Astrocyte (in vitro differentiated cells and primary cell): Measurements from ENCODE around the gene A1BG. TPM values are rescaled to one million over a fixed set of nuclear protein-coding genes. Genes with fewer than 3 reads are reported as not detected.

ENCODE experiments used
- DNase-seq: peaks from one replicate; pipeline ENCODE4 v3.0.0-alpha.2; 2010; ENCODE audit warnings: low read depth
- FAIRE-seq: peaks from 2 replicates; lab custom pipeline; 2011; peaks lifted over from hg19 to GRCh38; lab: Jason Lieb, UNC
- H2AFZ ChIP-seq: 2 replicates; pipeline ENCODE4 v1.6.0; 2012; ENCODE audit warnings: low read depth, low read length, inconsistent platforms
- H3K27ac ChIP-seq: 2 replicates; pipeline ENCODE4 v1.5.1; 2011; ENCODE audit warnings: low read depth, low read length, inconsistent platforms
- H3K27me3 ChIP-seq: 2 replicates; pipeline ENCODE4 v1.6.0; 2011; ENCODE audit warnings: low read length, inconsistent platforms; ENCODE audit not compliant: insufficient read depth
- H3K36me3 ChIP-seq: 2 replicates; pipeline ENCODE4 v1.5.1; 2011; ENCODE audit warnings: low read length, inconsistent platforms; ENCODE audit not compliant: insufficient read depth
- H3K4me1 ChIP-seq: 2 replicates; pipeline ENCODE4 v1.5.1; 2011; ENCODE audit warnings: low read length, inconsistent platforms; ENCODE audit not compliant: insufficient read depth
- H3K4me2 ChIP-seq: 2 replicates; pipeline ENCODE4 v1.6.0; 2012; ENCODE audit warnings: low read length, inconsistent platforms
- H3K4me3 ChIP-seq: 2 replicates; pipeline ENCODE4 v1.5.1; 2011; ENCODE audit warnings: low read depth, mild to moderate bottlenecking, low read length, inconsistent platforms; ENCODE audit not compliant: insufficient read depth
- H3K79me2 ChIP-seq: 2 replicates; pipeline ENCODE4 v1.6.0; 2012; ENCODE audit warnings: mild to moderate bottlenecking, low read length, inconsistent platforms; ENCODE audit not compliant: insufficient read depth
- H3K9ac ChIP-seq: 2 replicates; pipeline ENCODE4 v1.6.0; 2012; ENCODE audit warnings: mild to moderate bottlenecking, low read length, inconsistent platforms
- H3K9me3 ChIP-seq: 2 replicates; pipeline ENCODE4 v1.5.1; 2012; ENCODE audit warnings: low read depth, mild to moderate bottlenecking, low read length, inconsistent platforms; ENCODE audit not compliant: insufficient read depth
- H4K20me1 ChIP-seq: 2 replicates; pipeline ENCODE4 v1.6.0; 2012; ENCODE audit warnings: low read length, inconsistent platforms; ENCODE audit not compliant: insufficient read depth
- H3K27ac Mint-ChIP-seq: one replicate; pipeline ENCODE4 v1.8.0; 2021; ENCODE audit warnings: mild to moderate bottlenecking, mixed read lengths; ENCODE audit not compliant: unreplicated experiment
- H3K27me3 Mint-ChIP-seq: one replicate; pipeline ENCODE4 v1.8.0; 2021; ENCODE audit warnings: low read depth, mixed read lengths; ENCODE audit not compliant: unreplicated experiment
- H3K36me3 Mint-ChIP-seq: one replicate; pipeline ENCODE4 v1.8.0; 2021; ENCODE audit warnings: low read depth, mixed read lengths; ENCODE audit not compliant: unreplicated experiment
- H3K4me1 Mint-ChIP-seq: one replicate; pipeline ENCODE4 v1.8.0; 2021; ENCODE audit warnings: low read depth, mixed read lengths; ENCODE audit not compliant: unreplicated experiment
- H3K4me3 Mint-ChIP-seq: one replicate; pipeline ENCODE4 v1.8.0; 2021; ENCODE audit warnings: mild to moderate bottlenecking, moderate library complexity, mixed read lengths; ENCODE audit not compliant: unreplicated experiment
- H3K9me3 Mint-ChIP-seq: one replicate; pipeline ENCODE4 v1.8.0; 2021; ENCODE audit warnings: mild to moderate bottlenecking, mixed read lengths; ENCODE audit not compliant: unreplicated experiment
- EZH2 ChIP-seq: IDR thresholded peaks from 2 replicates; pipeline ENCODE4 v1.6.1; 2012; ENCODE audit warnings: mild to moderate bottlenecking, low read length, inconsistent platforms; ENCODE audit not compliant: insufficient read depth
- total RNA-seq: library from RNA; stranded (reverse); gene quantifications from 2 replicates; pipeline ENCODE4 v1.2.1, GENCODE V29; 2021
- TF ChIP-seq, protein P1 (sequence below): IDR thresholded peaks from 2 replicates; pipeline ENCODE4 v1.5.1; 2011; ENCODE audit warnings: low read depth, mild to moderate bottlenecking, inconsistent platforms, low read length, moderate library complexity; ENCODE audit not compliant: insufficient read depth

Gene A1BG
- total RNA-seq, 1 donor from 2014 or later, result 32.3 TPM

DNA sequence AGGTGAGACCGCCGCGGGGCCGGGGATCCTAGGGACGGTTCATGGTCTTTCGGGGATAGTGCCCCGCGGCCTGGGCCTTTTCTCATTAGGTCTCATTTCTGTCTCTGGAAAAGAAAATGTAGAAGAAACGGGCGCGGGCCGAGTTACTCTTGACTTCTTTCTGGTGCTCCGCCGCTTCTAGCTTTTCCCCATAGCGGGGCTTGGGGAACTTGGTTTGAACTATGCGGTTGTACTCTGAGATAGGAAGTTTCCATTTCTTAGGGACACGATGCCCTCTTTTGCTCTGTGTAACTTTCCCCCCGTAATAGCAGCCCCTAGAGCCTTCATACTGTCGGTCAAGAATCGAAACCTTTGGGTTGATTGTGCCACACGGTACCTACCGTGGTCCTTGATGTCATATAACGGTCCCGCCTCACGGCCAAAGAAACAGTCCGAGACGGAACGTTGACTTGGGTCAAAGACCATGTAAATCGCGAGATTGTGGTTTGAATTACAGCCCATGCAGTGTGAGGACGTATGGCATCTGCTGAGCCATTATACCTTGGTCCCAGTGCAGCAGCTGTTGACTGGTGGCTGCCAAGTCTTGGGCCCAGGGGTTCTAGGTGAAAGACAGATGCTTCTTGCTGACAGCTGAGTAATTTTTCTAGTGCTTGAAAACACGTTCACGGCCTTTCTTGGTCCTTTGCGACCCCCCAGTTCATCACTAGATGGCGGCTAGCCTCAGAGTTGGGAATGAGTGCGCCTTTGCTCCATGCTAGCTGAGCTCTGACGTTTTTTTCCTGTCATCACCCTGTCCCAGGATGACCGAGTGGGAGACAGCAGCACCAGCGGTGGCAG, 34.3 kb upstream of the A1BG start:
- TF ChIP-seq, protein P1, sequence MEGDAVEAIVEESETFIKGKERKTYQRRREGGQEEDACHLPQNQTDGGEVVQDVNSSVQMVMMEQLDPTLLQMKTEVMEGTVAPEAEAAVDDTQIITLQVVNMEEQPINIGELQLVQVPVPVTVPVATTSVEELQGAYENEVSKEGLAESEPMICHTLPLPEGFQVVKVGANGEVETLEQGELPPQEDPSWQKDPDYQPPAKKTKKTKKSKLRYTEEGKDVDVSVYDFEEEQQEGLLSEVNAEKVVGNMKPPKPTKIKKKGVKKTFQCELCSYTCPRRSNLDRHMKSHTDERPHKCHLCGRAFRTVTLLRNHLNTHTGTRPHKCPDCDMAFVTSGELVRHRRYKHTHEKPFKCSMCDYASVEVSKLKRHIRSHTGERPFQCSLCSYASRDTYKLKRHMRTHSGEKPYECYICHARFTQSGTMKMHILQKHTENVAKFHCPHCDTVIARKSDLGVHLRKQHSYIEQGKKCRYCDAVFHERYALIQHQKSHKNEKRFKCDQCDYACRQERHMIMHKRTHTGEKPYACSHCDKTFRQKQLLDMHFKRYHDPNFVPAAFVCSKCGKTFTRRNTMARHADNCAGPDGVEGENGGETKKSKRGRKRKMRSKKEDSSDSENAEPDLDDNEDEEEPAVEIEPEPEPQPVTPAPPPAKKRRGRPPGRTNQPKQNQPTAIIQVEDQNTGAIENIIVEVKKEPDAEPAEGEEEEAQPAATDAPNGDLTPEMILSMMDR, result no peak
- no peak for TF ChIP-seq EZH2
- Mint-ChIP-seq H3K36me3 (peaks cover 13% of the 10 kb centered on the region), H3K4me1 (peaks cover 20% of the 10 kb centered on the region), H3K27me3 (no peaks in the 10 kb centered on the region), H3K9me3 (no peaks in the 10 kb centered on the region), H3K27ac (peak overlapping the region; percentile 100), H3K4me3 (peak overlapping the region; percentile 99)
- Histone ChIP-seq H3K79me2 (peaks cover 62% of the 10 kb centered on the region), H3K27ac (peak overlapping the region; percentile 63), H2AFZ (no peak overlapping the region), H3K4me3 (peak overlapping the region; percentile 93), H3K36me3 (peaks cover 19% of the 10 kb centered on the region), H3K27me3 (no peaks in the 10 kb centered on the region), H4K20me1 (peaks cover 50% of the 10 kb centered on the region), H3K9me3 (no peaks in the 10 kb centered on the region), H3K9ac (peak overlapping the region; percentile 90), H3K4me1 (peaks cover 17% of the 10 kb centered on the region), H3K4me2 (peak overlapping the region; percentile 95)
- FAIRE-seq, result no peak
- DNase-seq, result no peak

DNA sequence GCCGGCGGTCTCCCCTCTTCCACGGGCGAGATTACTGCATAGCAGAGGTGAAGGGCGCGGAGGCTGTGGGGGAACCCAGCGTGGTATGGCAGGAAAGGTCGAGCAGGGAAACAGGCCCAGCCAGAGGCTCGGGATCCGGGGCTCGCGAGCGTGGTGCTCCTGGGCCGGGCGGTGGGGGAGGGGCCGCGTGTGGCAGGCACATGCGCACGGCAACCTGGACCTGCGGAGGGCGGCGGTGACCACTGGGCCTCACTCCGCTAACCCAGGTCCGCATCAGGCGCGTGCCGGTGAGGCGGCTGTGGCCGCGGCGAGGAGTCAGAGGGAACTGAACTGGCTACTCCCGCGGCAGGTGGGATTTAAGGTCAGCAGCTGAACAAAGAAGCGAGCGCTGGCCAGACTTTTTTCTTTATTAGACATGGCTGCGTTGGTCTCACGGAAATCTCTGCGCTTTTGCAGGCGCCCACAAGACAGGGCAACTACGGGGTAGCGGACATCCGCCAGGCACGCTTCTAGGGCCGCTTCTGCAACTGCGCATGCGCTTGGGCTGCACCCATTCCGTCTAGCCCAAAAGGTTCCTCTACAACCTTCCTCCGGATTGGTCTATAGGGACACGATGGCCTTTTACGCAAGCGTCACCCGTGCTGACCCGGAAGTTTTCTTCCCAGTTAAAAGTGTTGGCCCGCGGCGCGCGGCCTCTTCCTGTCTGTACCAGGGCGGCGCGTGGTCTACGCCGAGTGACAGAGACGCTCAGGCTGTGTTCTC, 33.5 kb upstream of the A1BG start, which contains the start of gene RPS5:
TSS of gene RPS5 (plus strand) at position 694 of the 762 bp plus-strand sequence. CDS start 869 bp downstream, outside the sequence.
- peak within 1 kb of the TSS; percentile 100 for H3K27ac Mint-ChIP-seq
- Histone ChIP-seq H3K9me3 (no peaks in the 10 kb centered on the region), H3K27ac (peak within 1 kb of the TSS; percentile 94), H3K9ac (peak within 1 kb of the TSS; percentile 90), H3K4me1 (peaks cover 23% of the 10 kb centered on the region), H3K4me2 (peak within 1 kb of the TSS; percentile 95), H3K79me2 (peaks cover 63% of the 10 kb centered on the region), H2AFZ (peak within 1 kb of the TSS; percentile 82), H3K36me3 (peaks cover 16% of the 10 kb centered on the region), H3K27me3 (no peaks in the 10 kb centered on the region), H3K4me3 (peak within 1 kb of the TSS; percentile 93), H4K20me1 (peaks cover 42% of the 10 kb centered on the region)
- DNase-seq (peak; percentile 96), FAIRE-seq (peak; percentile 68)
- H3K9me3 Mint-ChIP-seq, result no peaks in the 10 kb centered on the region
- no peaks in the 10 kb centered on the region for H3K27me3 Mint-ChIP-seq
- TF ChIP-seq EZH2, result no peak
- TF ChIP-seq, protein P1, result no peak
- peak within 1 kb of the TSS; percentile 99 for H3K4me3 Mint-ChIP-seq
- H3K36me3 Mint-ChIP-seq, result peaks cover 11% of the 10 kb centered on the region
- peaks cover 24% of the 10 kb centered on the region for H3K4me1 Mint-ChIP-seq
